ENCODE measurements around the gene FURIN. TPM values are rescaled to one million over a fixed set of nuclear protein-coding genes. Genes with fewer than 3 reads are reported as not detected.

Gene FURIN
- total RNA-seq, 5 donors from 2014 or later (not counting 1 experiment from before 2014, with no cell fraction given), result 52.8 to 74.0 (median 61.4) TPM

DNA sequence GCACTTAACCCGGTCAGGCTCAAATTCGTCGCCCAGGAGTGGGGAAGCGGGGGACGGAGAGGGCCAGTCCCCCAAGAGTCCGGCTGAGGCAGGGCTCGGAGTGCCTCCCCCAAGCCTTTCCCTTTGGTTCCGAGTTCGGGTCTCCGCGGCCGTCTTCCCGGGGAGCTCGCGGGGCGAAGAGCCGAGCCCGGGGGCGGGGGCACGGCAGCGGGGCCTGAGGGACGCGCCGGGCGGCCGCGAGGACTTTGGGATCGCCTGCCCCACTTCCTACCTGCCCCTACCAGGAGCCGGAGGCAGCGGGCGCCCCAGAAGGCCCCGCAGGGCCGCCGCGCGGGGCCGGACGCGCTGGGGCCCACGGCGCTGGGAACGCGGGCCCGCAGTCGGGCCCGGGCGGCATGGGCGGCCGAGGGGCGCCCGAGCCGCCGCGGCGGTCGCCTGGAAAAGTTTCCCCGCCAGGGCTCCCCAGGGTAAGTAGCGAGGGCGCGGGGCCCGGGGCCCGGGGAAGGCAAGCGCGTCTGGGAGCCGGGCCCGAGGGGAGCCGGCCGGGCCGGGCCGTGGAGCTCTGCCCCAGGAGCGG is 2.8 kb downstream of the FURIN start:
- Mint-ChIP-seq H3K9me3 (no peaks in the 10 kb centered on the region), H3K36me3 (no peaks in the 10 kb centered on the region), H3K4me3 (peak overlapping the region; percentile 83 to 88 (median 86)), H3K27me3 (no peaks in the 10 kb centered on the region), H3K4me1 (peaks cover 38 to 49% (median 45%) of the 10 kb centered on the region in 3 donors), H3K27ac (peak overlapping the region; percentile 89 to 91)
- Histone ChIP-seq H3K4me3 (ENCODE audit: control insufficient read depth in 1 of 2, extremely low read depth in 1 of 2, low read length in 1 of 2) (peak overlapping the region; percentile 66), H3K27me3 (replicated peaks in 1 of 2; ENCODE audit: control insufficient read depth in 2 of 2, extremely low read depth in 1 of 2, insufficient read depth in 2 of 2, low read length in 1 of 2) (no peaks in the 10 kb centered on the region), H3K27ac (ENCODE audit: low read length) (peak overlapping the region; percentile 61), H3K36me3 (ENCODE audit: control insufficient read depth in 2 of 2, extremely low read depth in 1 of 2, insufficient read depth in 1 of 2, low read length in 1 of 2) (peaks cover 0 to 1% of the 10 kb centered on the region in 2 donors), H3K4me1 (ENCODE audit: control insufficient read depth in 1 of 2, extremely low read depth in 1 of 2, insufficient read depth in 2 of 2, low read length in 2 of 2) (peaks cover 11 to 48% of the 10 kb centered on the region in 2 experiments), H3K9me3 (no peaks in the 10 kb centered on the region)
- WGBS (ENCODE audit: insufficient coverage), result under 1% methylated on average over 51 of the region's 71 CpGs
- ATAC-seq (replicated peaks in 1 of 4), result peak; percentile 51 to 62 (median 59)
- ChIA-PET POLR2A (no interaction called here), CTCF (interaction anchor here in 1 of 2 donors (0.6 kb wide), 1 partner anchor 64 kb away, joined by 3 read pairs; no protein-coding TSS in a partner anchor)
- DNase-seq, result peak in 16 of 35 experiments; percentile 23 to 56 (median 42)

DNA sequence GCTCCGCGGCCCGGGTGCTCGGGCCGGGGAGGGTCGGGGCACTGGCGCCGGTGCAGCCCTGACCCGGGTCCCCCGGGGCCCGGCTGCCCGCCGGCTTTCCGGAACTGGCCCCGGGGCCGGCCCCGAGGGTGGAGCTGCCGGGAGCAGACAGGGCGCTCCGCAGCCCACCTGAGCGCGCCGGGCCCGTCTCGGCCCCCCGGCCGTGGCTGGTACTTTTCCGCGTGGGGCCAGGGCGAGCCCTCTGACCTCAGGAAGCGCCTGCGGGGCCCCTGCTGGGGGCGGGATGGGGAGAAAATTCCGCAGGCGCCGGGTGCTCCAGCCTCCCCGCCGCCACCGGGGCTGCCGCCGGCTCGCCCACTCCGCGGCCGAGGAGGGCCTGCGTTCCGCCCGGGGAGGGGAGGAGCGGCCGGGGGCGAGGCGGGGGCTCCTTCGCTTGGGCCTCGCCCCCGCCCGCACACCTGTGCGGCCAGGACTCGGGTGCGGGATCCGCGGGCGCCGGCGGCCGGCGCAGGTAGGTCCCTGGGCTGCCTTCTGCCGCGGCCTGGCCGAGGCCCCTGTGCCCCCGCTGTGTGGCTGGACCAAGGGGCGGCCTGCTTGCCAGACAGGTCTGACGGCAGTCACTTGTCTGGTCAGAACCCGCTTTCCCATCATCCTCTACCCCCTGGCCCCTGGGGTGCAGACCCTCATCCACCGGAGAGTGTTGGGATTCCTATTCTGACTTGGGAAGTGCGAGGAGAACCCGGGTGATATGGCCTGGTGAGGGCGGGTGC is 3.5 kb downstream of the FURIN start:
- Mint-ChIP-seq H3K36me3 (no peaks in the 10 kb centered on the region), H3K9me3 (no peaks in the 10 kb centered on the region), H3K27me3 (no peaks in the 10 kb centered on the region), H3K4me3 (peak overlapping the region; percentile 78 to 88 (median 80)), H3K27ac (peak overlapping the region; percentile 79 to 84), H3K4me1 (peaks cover 38 to 49% (median 45%) of the 10 kb centered on the region in 3 donors)
- Histone ChIP-seq H3K27me3 (replicated peaks in 1 of 2; ENCODE audit: control insufficient read depth in 2 of 2, extremely low read depth in 1 of 2, insufficient read depth in 2 of 2, low read length in 1 of 2) (no peaks in the 10 kb centered on the region), H3K27ac (ENCODE audit: low read length) (peak overlapping the region; percentile 39), H3K36me3 (ENCODE audit: control insufficient read depth in 2 of 2, extremely low read depth in 1 of 2, insufficient read depth in 1 of 2, low read length in 1 of 2) (peaks cover 6 to 7% of the 10 kb centered on the region in 2 donors), H3K4me1 (ENCODE audit: control insufficient read depth in 1 of 2, extremely low read depth in 1 of 2, insufficient read depth in 2 of 2, low read length in 2 of 2) (peaks cover 11 to 48% of the 10 kb centered on the region in 2 experiments), H3K4me3 (ENCODE audit: control insufficient read depth in 1 of 2, extremely low read depth in 1 of 2, low read length in 1 of 2) (peak overlapping the region; percentile 66), H3K9me3 (no peaks in the 10 kb centered on the region)
- CTCF ChIA-PET, result no interaction called here
- POLR2A ChIA-PET, result interaction anchor here (0.6 kb wide), 4 partner anchors 18 to 362 kb away, joined by 3 to 7 read pairs (median 4); no protein-coding TSS in a partner anchor
- DNase-seq (peak in 2 of 35 experiments; percentile 28), ATAC-seq (replicated peaks in 1 of 4) (peak; percentile 15 to 37 (median 34))
- WGBS (ENCODE audit: insufficient coverage), result 1% methylated on average over 74 of the region's 77 CpGs

- ChIA-PET CTCF (no interaction called here), POLR2A (no interaction called here)
- Histone ChIP-seq H3K27ac (ENCODE audit: low read length) (peak overlapping the region; percentile 39), H3K36me3 (ENCODE audit: control insufficient read depth in 2 of 2, extremely low read depth in 1 of 2, insufficient read depth in 1 of 2, low read length in 1 of 2) (peaks cover 13 to 15% of the 10 kb centered on the region in 2 donors), H3K4me1 (ENCODE audit: control insufficient read depth in 1 of 2, extremely low read depth in 1 of 2, insufficient read depth in 2 of 2, low read length in 2 of 2) (peaks cover 11 to 48% of the 10 kb centered on the region in 2 experiments), H3K9me3 (no peaks in the 10 kb centered on the region), H3K27me3 (replicated peaks in 1 of 2; ENCODE audit: control insufficient read depth in 2 of 2, extremely low read depth in 1 of 2, insufficient read depth in 2 of 2, low read length in 1 of 2) (no peaks in the 10 kb centered on the region), H3K4me3 (ENCODE audit: control insufficient read depth in 1 of 2, extremely low read depth in 1 of 2, low read length in 1 of 2) (peak overlapping the region; percentile 66)
- Mint-ChIP-seq H3K9me3 (no peaks in the 10 kb centered on the region), H3K4me3 (peak overlapping the region; percentile 78 to 88 (median 80)), H3K36me3 (peaks cover 3% of the 10 kb centered on the region), H3K4me1 (peaks cover 38 to 49% (median 45%) of the 10 kb centered on the region in 3 donors), H3K27ac (peak overlapping the region; percentile 79 to 84), H3K27me3 (no peaks in the 10 kb centered on the region)
- ATAC-seq (replicated peaks in 1 of 4) (no peak), DNase-seq (peak in 2 of 35 experiments; percentile 35 to 39)
- 54% methylated on average over 9 of the region's 12 CpGs for WGBS (ENCODE audit: insufficient coverage)
Measured at GRCh38 chr15:90872486-90873184, 4.2 kb downstream of the FURIN start.

- ChIA-PET CTCF (interaction anchor here in 1 of 2 donors (0.6 kb wide), 1 partner anchor 36 kb away, joined by 7 read pairs; no protein-coding TSS in a partner anchor), POLR2A (no interaction called here)
- no peaks in the 10 kb centered on the region for H3K9me3 ChIP-seq
- peaks cover 11 to 48% of the 10 kb centered on the region in 2 experiments for H3K4me1 ChIP-seq (ENCODE audit: control insufficient read depth in 1 of 2, extremely low read depth in 1 of 2, insufficient read depth in 2 of 2, low read length in 2 of 2)
- H3K9me3 Mint-ChIP-seq, result no peaks in the 10 kb centered on the region
- peaks cover 33 to 45% (median 43%) of the 10 kb centered on the region in 3 donors for H3K4me1 Mint-ChIP-seq
- ATAC-seq (replicated peaks in 1 of 4), result no peak
- DNase-seq, result no peak
- H3K4me3 ChIP-seq (ENCODE audit: control insufficient read depth in 1 of 2, extremely low read depth in 1 of 2, low read length in 1 of 2), result no peak overlapping the region
- H3K36me3 Mint-ChIP-seq, result peaks cover 12% of the 10 kb centered on the region
- H3K27ac Mint-ChIP-seq, result peak overlapping the region in 1 of 2 donors; percentile 79
- WGBS (ENCODE audit: insufficient coverage), result 83% methylated on average over 1 of the region's 6 CpGs
- H3K27ac ChIP-seq (ENCODE audit: low read length), result peak overlapping the region; percentile 13
- peaks cover 16 to 18% of the 10 kb centered on the region in 2 donors for H3K36me3 ChIP-seq (ENCODE audit: control insufficient read depth in 2 of 2, extremely low read depth in 1 of 2, insufficient read depth in 1 of 2, low read length in 1 of 2)
- H3K27me3 Mint-ChIP-seq, result no peaks in the 10 kb centered on the region
- H3K4me3 Mint-ChIP-seq, result peak overlapping the region; percentile 78 to 88 (median 80)
- no peaks in the 10 kb centered on the region for H3K27me3 ChIP-seq (replicated peaks in 1 of 2; ENCODE audit: control insufficient read depth in 2 of 2, extremely low read depth in 1 of 2, insufficient read depth in 2 of 2, low read length in 1 of 2)
Measured at GRCh38 chr15:90873488-90873997, 5.2 kb downstream of the FURIN start.

- Mint-ChIP-seq H3K4me3 (peak overlapping the region in 2 of 3 donors; percentile 31 to 88), H3K4me1 (peaks cover 31 to 42% (median 41%) of the 10 kb centered on the region in 3 donors), H3K36me3 (peaks cover 18% of the 10 kb centered on the region), H3K27ac (peak overlapping the region in 1 of 2 donors; percentile 79), H3K27me3 (no peaks in the 10 kb centered on the region), H3K9me3 (no peaks in the 10 kb centered on the region)
- ATAC-seq (replicated peaks in 1 of 4), result no peak
- ChIA-PET CTCF (interaction anchor here in 1 of 2 donors (0.5 kb wide), 1 partner anchor 459 kb away, joined by 3 read pairs; no protein-coding TSS in a partner anchor), POLR2A (no interaction called here)
- no peak for DNase-seq
- WGBS (ENCODE audit: insufficient coverage), result 77% methylated on average over 14 of the region's 15 CpGs
- Histone ChIP-seq H3K4me1 (ENCODE audit: control insufficient read depth in 1 of 2, extremely low read depth in 1 of 2, insufficient read depth in 2 of 2, low read length in 2 of 2) (peaks cover 11 to 44% of the 10 kb centered on the region in 2 experiments), H3K4me3 (ENCODE audit: control insufficient read depth in 1 of 2, extremely low read depth in 1 of 2, low read length in 1 of 2) (no peak overlapping the region), H3K36me3 (ENCODE audit: control insufficient read depth in 2 of 2, extremely low read depth in 1 of 2, insufficient read depth in 1 of 2, low read length in 1 of 2) (peaks cover 16 to 21% of the 10 kb centered on the region in 2 donors), H3K9me3 (no peaks in the 10 kb centered on the region), H3K27me3 (replicated peaks in 1 of 2; ENCODE audit: control insufficient read depth in 2 of 2, extremely low read depth in 1 of 2, insufficient read depth in 2 of 2, low read length in 1 of 2) (no peaks in the 10 kb centered on the region), H3K27ac (ENCODE audit: low read length) (peak overlapping the region; percentile 13)
Measured at GRCh38 chr15:90873998-90874605, 5.7 kb downstream of the FURIN start.
